GM18508 (cell line): ENCODE measurements around the gene TMEM176B.

Experiments
- ATAC-seq: cut with Tn5 transposase; IDR thresholded peaks from one replicate; pipeline ENCODE4 v1.9.1; 2021; ENCODE audit warnings: moderate number of reproducible peaks; ENCODE audit not compliant: insufficient read depth, unreplicated experiment

TMEM176B gene

GRCh38 chr7:150755473-150756099 is 44.6 kb downstream of the TMEM176B start:
- no peak for ATAC-seq

- no peak for ATAC-seq
Observed at GRCh38 chr7:150754951-150755350, 45.2 kb downstream of the TMEM176B start.

GRCh38 chr7:150753826-150754603 is 46.1 kb downstream of the TMEM176B start:
- no peak for ATAC-seq

DNA sequence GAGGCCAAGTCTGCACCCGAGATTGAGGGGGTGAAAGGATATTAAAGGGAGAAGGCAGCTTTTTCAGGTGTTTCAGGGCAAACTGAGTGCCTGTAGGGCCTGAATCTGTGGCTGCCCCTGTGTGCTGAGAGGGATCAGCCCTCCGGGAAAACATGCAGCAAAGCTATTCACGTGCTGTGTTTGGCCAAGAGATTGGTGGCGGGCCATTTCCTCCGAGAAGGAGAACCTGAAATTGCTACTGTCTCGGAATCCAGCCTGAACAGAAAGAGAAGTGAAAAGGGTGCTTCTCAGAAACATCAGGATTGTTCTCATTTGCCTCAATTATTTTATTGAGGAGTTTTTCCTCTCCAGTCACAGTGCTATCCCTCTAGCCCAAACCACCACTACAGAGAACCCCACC is 46.9 kb downstream of the TMEM176B start:
- ATAC-seq: no peak

DNA sequence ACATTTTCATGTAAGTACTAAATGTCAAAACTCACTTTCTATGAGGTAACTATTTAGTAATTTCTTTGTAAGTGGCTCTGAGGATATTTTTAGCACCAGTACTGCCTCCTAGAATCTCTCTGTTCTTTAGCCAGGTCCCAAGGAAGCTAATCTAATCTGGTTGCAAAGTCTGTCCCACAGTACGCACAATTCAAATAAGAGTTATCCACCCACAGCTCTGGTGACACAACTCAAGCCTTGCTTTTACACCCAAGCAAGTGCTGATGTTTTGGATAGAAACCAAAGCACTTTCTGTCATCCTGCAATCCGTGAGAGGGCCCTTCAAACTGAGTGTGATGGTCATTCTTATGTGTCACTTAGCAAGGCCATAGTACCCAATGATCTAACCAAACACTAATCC is 48.5 kb downstream of the TMEM176B start:
- no peak for ATAC-seq

DNA sequence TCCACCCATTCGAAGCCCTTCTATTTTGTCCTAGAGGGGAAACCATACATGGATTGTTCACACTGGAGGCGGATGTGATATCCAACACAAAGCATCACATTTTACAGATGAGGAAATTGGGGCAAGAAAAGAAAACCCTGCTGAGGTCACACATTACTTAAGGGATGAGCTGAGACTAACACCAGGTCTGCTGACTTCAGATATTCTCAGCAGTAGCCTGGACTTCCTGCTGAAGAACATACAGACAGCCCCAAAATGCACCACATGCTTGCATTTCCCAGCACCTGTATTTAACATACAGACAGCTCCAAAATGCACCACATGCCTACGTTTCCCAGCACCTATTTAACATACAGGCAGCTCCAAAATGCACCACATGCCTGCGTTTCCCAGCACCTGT is 51.8 kb downstream of the TMEM176B start:
- ATAC-seq: no peak

- ATAC-seq: no peak
Observed at GRCh38 chr7:150746921-150747320, 53.2 kb downstream of the TMEM176B start.

GRCh38 chr7:150745876-150746275 is 54.3 kb downstream of the TMEM176B start:
- ATAC-seq: no peak

- no peak for ATAC-seq
Observed at GRCh38 chr7:150745086-150745485, 55.1 kb downstream of the TMEM176B start.

DNA sequence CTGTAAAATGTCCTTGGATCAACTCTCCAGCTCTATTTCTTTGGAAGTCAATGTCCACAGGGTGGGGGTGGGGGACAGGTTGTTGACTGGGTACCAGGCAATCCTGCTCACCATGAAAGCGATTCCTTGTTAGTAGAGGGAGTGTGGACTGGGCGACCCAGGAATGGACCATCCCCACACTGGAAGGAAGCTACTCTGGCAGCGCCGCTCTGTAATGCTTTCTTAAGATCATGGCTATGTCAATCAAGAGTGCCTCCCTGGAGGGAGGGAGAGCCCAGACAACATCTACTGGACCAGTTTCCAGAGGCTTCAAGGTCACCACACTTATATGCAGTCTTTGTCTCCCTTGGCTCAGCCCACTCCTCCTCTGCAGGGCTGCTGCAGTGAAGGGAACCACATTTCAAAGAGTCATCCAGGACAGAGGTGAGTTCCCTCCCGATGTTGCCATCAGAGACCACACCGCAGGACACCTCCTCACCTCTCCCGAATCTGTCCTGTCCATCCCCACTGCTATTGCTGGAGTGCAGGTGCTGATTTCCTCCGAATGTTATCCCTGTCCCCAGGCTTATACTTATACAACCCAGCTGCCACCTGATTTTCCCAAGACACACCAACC is 56.0 kb downstream of the TMEM176B start:
- ATAC-seq: no peak

DNA sequence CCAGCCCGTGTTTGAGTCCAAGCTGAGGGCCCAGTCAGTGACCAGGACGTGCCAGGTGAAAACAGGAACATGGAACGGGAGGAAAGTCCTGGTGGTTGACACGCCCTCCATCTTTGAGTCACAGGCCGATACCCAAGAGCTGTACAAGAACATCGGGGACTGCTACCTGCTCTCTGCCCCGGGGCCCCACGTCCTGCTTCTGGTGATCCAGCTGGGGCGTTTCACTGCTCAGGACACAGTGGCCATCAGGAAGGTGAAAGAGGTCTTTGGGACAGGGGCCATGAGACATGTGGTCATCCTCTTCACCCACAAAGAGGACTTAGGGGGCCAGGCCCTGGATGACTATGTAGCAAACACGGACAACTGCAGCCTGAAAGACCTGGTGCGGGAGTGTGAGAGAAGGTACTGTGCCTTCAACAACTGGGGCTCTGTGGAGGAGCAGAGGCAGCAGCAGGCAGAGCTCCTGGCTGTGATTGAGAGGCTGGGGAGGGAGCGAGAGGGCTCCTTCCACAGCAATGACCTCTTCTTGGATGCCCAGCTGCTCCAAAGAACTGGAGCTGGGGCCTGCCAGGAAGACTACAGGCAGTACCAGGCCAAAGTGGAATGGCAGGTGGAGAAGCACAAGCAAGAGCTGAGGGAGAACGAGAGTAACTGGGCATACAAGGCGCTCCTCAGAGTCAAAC is 57.7 kb downstream of the TMEM176B start:
- ATAC-seq: no peak
